HG02678 (cell line): ENCODE data around the gene TNF.
"Not testable (repeated sequence)": the region's sequence is repeated elsewhere in the genome, so short reads cannot be mapped to it uniquely, and the experiment has no call there.

Experiments
- ATAC-seq: cut with Tn5 transposase; IDR thresholded peaks from one replicate; pipeline ENCODE4 v1.9.1; 2021; ENCODE audit warnings: mild to moderate bottlenecking, moderate library complexity; ENCODE audit not compliant: unreplicated experiment

Gene TNF

DNA sequence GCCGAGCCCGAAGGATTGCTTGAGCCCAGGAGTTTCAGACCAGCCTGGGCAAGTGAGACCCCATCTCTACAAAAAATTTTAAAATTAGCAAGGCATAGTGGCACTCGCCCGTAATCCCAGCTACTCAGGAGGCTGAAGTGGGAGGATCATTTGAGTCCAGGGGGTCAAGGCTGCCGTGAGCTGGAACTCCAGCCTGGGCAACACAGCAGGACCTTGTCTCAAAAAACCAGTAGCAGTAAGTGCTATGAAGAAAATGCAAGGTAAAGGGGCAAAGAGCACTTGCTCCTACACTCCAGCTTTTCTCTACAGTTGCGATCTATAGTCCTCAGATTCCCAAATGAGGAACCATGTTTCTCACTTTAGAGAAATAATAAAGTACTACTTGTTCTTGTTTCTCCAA is 31.7 kb upstream of the TNF start:
- ATAC-seq = no peak

DNA sequence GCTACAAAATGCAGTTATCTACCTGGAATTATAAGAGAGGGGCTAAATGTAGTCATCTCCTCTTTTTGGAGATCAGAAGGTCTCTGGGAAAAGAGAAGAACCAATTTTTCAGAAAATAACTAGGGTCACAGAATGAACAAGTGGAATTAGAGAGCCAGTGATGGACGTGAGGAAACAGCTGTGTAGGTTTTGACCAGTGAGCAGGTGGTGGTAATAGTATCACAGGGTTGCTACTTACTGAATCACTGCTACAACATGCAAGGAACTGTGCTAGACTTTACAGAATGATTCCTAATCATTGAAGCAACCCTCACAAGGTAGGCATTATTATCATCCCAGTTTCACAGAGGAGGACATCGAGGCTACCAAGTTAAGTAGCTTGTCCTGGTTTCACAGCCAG is 30.7 kb upstream of the TNF start:
- ATAC-seq = no peak

DNA sequence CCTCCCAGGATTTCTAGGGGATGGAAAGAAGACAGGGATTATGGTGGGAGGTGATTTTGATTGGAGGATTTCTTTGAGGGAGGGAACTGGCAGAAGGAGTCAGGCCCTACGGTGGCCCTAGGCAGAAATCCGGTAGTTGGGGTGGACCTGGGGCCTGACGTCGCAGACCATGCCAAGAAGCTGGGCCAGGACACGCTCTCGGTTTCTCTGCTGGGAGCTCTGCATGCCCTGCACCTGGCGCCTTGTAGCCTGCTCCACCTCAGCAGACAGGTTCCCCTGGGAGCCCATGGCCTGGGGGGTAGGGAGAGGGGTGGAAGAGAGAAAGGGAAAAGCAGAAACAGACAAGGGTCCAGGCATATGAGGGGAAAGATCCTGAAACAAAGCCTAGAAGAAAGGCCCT is 30.1 kb upstream of the TNF start:
- ATAC-seq = no peak

DNA sequence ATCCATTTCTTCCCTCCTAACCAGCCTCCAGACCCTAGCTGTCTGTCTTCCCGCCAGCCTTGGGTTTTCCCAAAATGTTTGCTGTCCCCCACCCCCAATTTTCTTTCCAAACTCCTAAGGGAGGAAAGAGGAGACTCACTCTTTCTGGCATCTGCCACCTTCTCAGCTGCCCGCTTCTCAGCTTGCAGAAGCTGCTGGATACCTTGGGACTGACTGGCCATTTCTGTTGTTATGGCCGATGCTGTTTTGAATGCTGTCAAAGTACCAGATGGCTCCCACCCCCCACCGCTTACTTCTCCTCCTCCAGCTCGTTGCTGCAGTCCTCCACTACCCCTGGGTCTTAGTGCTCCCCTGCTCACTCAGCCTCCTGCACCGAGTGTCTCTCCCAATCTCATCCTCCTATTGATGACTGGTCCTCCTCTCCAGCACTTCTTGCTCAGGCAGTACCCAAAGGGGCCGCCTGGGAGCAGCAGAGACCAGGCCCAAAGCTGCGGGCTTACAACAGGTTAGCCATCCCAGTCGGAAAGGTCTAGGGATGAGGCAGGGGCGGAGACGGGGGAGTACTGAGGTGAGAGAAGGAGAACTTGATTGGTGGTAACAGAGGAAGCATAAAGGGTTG is 28.9 kb upstream of the TNF start, which contains the start of gene ATP6V1G2:
TSS of gene ATP6V1G2 (minus strand) at position 270 of the 619 bp plus-strand sequence. CDS start at position 221, 49 bp downstream.
- ATAC-seq = peak; percentile 42

DNA sequence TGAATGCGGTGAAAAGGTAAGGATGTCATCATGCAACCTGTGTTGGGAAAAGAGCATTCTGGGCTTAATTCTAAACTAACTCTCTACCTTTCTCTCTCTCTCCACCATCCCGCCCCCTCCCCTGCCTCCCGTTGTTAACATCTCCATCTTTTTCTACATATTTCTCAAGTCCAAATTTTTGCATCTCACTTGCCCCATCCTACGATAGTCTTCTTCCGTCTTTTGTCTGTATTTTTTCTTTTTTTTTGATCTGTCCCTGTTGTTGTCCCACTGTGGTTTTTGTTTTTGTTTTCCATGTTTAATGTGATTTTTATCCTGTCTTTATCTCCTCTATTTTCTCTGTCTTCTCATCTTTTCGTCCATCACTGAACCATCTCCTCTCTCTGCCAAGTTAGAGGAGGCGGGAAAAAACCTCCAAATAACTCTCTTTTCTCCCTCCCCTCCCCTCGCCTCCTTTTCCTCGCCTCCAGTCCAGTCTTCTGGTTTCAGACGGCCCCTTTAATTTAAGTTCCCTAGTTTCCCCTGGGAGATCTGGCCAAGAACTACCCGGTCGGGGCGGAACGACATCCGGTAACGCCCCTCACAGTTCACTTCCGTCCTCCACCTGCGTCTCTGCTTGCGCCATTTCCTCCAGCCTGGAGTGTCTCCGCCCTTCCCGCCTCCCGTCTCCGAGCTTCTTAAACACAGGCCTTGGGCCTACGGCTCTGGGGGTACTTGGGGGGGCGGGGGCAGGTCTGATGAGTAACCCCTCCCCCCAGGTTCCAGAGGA is 28.2 kb upstream of the TNF start, which contains the start of gene NFKBIL1:
TSS of gene NFKBIL1 (plus strand) at position 651 of the 769 bp plus-strand sequence. CDS start at position 738, 87 bp downstream.
- peak; percentile 79 for ATAC-seq

DNA sequence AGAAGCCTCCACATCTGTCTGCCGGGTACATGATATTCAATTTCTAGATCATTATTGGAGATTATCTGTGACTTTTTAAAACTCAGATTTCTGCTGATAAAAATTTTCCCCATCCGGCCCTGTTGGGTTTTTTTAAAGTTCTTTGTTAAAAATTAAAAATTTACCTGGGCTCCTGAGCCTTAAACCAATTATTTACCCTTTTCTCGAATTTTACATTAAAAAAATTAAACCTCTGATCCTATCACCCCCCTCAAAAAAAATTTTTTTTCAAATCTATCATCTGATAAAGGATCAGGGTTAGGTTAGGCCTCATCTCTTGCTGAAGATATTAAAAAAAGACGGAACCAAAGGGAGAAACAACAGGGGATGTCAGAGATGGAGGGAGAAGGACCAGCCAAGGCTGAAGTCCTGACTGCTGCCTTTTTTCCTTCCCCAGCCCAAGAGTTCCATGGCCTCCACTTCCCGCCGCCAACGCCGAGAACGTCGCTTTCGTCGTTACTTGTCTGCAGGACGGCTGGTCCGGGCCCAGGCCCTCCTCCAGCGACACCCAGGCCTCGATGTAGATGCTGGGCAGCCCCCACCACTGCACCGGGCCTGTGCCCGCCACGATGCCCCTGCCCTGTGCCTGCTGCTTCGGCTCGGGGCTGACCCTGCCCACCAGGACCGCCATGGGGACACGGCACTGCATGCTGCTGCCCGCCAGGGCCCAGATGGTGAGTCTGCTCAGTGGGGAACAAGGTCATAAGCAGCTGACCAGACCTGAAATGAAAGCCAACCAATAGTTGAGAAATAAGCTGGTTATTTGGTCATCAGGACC is 27.4 kb upstream of the TNF start:
- no peak for ATAC-seq

DNA sequence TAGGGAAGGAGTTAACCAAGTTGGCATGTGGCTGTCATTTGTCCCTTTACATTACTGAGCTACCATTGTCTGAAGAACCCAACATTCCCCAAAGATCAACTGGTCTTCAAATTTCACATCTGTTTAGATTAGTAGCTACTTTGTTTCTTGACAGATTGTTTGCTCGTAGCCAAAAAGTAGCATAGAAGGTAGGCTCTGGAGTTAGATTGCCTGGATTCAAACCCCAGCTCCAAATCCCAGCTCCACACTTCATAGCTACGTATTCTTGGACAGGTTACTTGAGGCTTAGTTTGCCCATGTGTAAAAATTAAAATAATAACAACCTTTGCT is 26.9 kb upstream of the TNF start:
- no peak for ATAC-seq

DNA sequence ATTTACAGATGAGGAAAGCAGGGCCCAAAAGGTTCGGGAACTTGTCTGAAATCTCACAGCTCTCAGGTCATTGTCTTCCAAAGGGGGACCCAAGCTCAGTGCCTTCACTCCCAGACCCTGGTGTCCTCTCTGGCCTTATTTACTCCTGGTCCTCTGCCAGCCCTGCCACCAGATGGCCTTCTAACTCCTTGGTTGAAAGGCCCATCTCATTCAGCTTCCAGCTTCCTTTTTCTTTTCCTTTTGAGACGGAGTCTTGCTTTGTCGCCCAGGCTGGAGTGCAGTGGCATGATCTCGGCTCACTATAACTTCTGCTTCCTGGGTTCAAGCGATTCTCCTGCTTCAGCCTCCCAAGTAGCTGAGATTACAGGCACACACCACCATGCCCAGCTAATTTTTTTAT is 24.0 kb upstream of the TNF start:
- ATAC-seq = not testable (repeated sequence)

DNA sequence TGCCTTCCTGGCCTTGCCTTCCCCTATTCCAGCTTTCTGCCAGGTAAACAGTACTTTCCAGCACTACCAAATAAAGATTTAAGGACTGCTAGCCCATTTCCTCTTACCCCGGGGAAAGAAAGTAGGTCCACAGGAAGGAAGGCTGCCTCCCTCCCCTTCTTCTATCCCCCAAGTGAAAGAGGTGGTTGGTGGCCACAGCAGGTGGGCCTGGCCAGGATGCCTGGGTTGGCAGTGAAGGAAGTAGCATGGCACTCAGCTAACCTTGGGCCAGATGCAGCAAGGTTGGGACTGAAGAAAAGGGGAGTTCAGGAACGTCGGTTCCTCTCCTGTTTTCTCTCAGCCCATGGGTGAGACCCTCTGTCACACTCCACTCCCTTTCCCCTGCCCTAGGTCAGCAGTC is 19.1 kb upstream of the TNF start:
- ATAC-seq = no peak

DNA sequence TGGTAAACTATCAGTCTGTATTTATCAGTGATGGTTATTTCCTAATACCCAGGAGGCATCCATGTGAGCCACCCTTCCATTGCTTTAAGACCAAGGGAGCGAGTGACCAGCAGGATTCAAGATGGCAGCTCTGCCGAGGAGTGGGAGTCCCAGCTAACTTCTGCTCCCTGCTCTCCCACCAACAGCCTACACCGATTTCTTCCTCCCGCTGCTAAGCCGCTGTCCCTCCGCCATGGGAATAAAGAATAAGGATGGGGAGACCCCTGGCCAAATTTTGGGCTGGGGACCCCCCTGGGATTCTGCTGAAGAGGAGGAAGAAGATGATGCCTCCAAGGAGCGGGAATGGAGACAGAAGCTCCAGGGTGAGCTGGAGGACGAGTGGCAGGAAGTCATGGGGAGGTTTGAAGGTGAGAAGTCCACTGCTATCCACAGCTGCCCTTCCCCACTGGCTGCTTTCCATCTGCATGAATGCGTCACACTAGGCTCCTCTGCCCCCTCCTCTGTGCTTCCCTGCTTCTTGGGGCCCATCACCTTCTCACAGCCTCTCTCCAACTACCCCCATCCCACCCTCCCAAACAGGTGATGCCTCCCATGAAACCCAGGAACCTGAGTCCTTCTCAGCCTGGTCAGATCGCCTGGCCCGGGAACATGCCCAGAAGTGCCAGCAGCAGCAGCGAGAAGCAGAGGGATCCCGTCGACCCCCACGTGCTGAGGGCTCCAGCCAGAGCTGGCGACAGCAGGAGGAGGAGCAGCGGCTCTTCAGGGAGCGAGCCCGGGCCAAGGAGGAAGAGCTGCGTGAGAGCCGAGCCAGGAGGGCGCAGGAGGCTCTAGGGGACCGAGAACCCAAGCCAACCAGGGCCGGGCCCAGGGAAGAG is 17.7 kb upstream of the TNF start:
- ATAC-seq = no peak

DNA sequence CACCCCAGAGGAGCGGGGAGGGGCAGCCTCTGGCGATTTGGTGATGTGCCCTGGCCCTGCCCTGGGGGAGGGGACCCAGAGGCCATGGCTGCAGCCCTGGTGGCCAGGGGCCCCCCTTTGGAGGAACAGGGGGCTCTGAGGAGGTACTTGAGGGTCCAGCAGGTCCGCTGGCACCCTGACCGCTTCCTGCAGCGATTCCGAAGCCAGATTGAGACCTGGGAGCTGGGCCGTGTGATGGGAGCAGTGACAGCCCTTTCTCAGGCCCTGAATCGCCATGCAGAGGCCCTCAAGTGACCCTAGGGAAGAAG is 17.1 kb upstream of the TNF start:
- ATAC-seq = no peak

DNA sequence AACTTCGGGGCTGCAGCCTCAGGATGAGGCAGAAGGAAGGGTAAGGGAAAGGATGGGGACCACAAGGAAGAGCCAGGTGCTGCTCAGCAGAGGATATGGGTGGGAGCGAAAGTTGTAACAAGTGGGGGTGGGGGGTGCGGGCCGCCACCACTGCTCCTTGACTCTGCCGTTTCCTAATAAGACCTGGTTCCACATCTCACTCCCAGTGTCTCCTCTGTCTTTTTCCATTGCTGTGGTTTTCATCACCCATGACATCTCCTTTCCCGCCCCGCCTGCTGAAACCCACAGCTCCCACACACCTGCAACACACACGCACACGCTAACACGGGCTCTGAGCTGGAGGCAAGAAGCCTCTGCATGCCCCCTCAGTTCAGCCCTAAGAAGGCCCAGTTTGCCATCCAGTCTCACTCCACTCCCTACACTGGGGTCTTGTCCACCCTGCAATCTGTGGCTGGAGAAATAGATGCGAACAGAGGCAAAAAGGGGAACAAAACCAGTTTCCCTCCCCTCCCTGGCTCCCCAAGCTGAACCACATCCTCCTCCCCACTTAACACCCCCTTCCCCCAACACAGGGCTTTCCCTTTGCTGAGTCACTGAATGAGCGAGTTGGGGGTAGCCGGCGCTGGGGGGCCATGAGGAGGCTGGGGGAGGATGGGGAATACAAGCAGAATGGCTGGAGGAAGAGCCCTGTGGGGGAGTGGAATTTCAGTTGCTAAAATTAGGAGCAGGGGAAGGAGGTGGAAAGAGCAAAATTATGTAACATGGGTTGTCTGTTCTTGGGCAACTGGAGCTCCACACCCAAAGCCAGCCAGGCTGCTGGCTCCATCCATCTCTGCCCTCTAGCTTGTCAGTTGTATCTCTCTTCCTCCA is 16.5 kb upstream of the TNF start:
- no peak for ATAC-seq

DNA sequence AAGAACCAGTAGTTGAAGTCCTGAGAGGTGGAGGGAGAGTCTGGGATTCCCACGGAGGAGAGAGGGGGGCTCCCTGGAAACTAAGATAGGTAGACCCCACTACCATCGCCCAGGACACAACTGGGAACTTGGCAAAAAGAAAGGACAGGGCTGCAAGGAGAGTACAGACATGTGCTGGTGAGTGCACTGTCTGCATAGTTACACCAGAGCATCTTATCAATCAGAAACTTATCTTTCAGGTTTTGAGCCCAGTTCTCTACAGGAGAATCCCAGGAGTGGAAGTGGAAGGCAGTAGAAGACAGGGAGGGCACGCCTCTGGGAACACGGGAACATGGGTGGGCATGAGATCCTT is 15.8 kb upstream of the TNF start:
- ATAC-seq = no peak

DNA sequence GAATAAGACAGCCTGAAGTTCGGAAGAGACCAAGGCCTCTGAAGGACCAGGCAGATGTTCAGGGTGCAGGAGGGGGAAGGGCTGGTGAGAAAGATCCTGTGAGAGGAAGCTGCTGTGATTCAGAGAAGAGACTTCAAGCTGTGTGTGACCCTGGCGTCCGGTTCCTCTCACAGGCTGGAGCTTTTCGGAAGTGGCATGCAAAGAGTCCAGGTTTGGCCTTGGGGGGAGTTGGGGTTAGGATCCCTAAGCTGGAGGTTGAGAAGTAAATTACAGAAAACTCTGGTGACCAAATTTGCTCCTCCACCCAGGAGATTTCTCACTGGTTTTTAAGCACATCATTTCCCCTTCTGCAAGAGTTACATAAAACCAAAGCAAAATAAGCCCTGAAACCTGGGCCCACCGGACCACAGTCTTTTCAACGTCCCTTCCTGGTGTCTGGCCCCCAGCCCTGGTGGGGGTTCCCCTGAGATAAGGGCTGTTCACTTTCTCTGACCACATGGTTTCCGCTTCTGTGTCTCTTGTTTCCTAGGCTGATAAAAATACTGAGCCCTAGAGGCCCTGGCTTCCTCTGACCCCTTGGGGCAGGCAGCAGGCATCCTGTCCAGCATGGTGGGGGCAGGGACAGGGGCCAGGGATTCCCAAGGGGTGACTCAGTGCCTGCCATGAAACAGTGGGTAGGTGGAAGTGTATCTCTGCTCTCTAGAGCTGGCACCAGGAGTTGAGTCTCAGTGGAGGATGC is 15.2 kb upstream of the TNF start:
- ATAC-seq = peak; percentile 70

DNA sequence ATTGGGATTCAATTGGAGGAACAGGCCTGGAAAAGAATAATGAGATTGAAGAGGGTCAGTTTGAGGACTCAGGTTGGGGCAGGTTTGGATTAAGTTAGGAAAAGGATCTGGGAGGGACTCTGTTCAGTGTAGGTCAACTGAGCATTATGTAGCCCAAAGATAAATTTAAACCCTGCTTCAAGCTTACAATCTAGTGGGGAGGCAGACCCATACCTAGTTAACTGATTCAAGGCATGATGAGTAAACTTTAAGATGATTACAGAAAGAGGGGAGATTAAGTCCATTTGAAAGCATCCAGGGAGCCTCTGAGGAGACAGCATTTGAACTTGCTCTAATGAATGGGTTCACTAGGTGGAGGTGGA is 14.7 kb upstream of the TNF start:
- ATAC-seq = no peak

DNA sequence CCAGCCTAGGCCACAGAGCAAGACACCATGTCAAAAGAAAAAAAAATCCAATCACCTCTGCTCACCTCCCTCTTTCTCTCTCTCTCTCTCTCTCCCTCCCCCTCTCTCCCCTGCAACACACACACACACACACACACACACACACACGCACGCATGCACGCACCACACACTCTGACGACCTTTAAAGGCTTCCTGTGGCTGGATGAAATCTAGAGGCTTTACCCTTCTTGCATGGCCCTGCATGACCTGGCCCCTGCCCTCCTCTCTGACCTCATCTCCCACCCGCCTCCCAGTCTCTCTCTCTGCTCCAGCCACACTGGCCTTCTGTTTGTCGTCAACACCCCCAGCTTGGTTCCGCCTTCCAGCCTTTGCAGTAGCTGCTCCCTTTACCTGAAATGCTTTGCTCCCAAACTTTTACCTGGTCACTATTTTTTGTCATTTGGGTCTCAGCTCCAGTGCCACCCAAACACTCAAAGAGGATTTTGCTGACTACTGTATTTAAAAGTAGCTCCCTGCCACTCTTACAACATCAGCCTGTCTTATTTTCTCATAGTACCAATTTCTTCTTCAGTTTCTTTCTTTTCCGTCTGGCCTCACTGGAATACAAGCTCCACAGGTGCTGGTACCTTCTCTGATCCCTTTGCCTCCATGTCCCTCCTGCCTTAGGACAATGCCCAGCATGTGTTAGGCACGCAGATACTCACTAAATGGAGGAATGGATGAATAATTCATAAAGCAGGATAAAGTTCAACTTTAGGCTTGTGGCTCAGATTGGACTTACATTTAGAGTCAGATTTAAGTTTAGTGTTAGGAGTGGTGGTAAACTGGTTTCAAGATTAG is 7.6 kb upstream of the TNF start:
- ATAC-seq = no peak

DNA sequence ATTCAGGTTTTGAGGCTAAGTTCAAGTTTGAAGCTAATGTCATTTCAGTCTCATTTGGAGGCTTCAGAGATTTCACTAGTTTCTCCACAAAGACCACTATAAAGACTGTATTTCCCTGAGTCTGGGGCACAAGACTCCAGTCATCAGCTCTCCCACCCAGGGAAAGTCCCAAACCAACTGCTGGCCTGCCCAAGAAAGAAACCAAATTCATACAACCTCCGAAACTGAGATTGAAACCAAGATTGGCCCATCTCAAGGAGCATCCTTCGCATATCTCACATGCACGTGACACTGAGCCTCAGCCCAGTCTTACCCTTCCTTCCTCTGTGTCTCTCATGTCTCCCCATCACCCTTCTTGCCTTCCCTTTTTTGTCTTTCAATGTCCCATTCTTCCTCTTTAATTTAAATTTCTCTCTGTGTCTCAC is 6.8 kb upstream of the TNF start:
- ATAC-seq = peak; percentile 73

DNA sequence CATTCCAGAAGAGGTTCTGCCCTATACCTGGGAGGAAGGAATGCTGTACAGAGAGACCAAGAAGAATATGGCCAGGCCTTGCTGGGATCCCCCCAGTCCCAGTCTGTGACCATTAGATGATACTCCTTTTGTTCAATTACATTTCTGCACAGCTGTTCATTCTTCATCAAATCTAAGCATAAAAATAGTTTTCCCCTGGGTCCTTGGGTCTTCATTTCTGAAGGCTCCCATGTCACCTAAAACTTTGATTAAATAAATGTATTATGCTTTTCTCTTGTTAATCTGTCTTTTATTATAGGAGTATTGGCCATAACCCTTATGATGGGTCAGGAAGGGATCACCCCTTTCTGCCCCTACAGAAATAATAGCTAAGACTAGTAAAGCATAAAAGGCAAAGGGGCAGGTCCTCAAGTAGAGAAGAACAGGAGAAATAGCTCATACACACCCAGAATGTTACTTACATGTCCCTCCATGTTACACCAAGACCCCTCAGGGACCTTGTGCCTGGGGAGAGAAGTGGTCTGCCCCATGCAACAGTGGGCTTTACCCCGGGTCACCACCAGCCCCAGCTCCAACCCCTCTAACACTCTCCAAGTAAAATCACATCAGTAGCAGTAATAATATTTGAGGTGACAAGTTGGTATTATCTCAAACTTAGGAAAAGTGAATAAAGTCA is 5.4 kb upstream of the TNF start:
- ATAC-seq = no peak
